ENCODE results near the gene EFCAB6.

Gene EFCAB6

GRCh38 chr22:43521716-43522115 lies 290.4 kb downstream of the EFCAB6 start:
- no peak for TF ChIP-seq CTCF (IDR thresholded peaks at IDR 0.05; ENCODE audit: insufficient read depth, low read depth, low read length, missing control alignments)
- DNase-seq (ENCODE audit: low read depth): no peak
- no peak overlapping the region for H3K4me3 ChIP-seq (ENCODE audit: low read depth, low read length)

- DNase-seq (ENCODE audit: low read depth): peak; percentile 64
- TF ChIP-seq CTCF (IDR thresholded peaks at IDR 0.05; ENCODE audit: insufficient read depth, low read depth, low read length, missing control alignments): no peak
- no peak overlapping the region for H3K4me3 ChIP-seq (ENCODE audit: low read depth, low read length)
These were observed 291.5 kb downstream of the EFCAB6 start for GRCh38 chr22:43520632-43521039.

- no peak for DNase-seq (ENCODE audit: low read depth)
- H3K4me3 ChIP-seq (ENCODE audit: low read depth, low read length): no peak overlapping the region
- TF ChIP-seq CTCF (IDR thresholded peaks at IDR 0.05; ENCODE audit: insufficient read depth, low read depth, low read length, missing control alignments): no peak
These were observed 295.0 kb downstream of the EFCAB6 start for GRCh38 chr22:43516996-43517635.

GRCh38 chr22:43516386-43516785 lies 295.7 kb downstream of the EFCAB6 start:
- no peak for TF ChIP-seq CTCF (IDR thresholded peaks at IDR 0.05; ENCODE audit: insufficient read depth, low read depth, low read length, missing control alignments)
- no peak overlapping the region for H3K4me3 ChIP-seq (ENCODE audit: low read depth, low read length)
- DNase-seq (ENCODE audit: low read depth): no peak

- TF ChIP-seq CTCF (IDR thresholded peaks at IDR 0.05; ENCODE audit: insufficient read depth, low read depth, low read length, missing control alignments): no peak
- no peak overlapping the region for H3K4me3 ChIP-seq (ENCODE audit: low read depth, low read length)
- no peak for DNase-seq (ENCODE audit: low read depth)
These were observed 296.2 kb downstream of the EFCAB6 start for GRCh38 chr22:43515902-43516301.

GRCh38 chr22:43515411-43515810 lies 296.7 kb downstream of the EFCAB6 start:
- no peak overlapping the region for H3K4me3 ChIP-seq (ENCODE audit: low read depth, low read length)
- DNase-seq (ENCODE audit: low read depth): no peak
- TF ChIP-seq CTCF (IDR thresholded peaks at IDR 0.05; ENCODE audit: insufficient read depth, low read depth, low read length, missing control alignments): no peak
